Endothelial cell of hepatic sinusoid (primary cell): ENCODE results near the gene CPT1C.

Experiments used
- in situ Hi-C: cut with HindIII; loops from 2 replicates; pipeline ENCODE4 v1.10.0; 2017; ENCODE audit warnings: low sequenced_read_pairs

The CPT1C gene

DNA sequence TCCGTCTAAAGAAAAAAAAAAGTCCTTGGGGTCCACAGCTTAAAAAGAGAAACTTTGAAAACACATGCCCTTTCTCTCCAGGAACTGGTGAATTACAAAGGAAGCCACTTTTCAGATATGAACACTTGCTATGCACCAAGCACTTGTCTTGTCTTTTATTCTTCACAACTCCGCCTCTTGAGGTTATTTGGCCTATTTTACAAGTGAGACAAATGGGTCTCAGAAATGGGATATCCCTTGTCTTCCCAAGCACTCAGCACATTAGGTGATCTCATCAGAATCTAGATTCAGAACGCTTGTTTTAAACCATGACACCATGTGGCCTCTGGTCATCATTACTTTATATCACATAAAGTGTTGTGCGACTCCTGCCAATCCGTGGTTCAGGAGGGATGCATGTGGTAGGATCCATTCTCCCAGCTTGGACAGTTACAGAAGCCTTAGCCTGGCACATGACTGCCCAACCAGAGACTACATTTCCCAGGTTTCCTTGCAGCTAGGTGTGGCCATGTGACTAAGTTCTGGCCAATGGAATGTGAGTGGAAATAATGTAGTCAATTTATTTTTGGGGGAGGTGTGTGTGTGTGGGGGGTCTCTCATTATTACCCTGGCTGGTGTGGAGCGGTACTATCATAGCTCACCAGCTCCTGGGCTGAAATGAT, 58.3 kb downstream of the CPT1C start:
- in situ Hi-C loops: no loop called here

- in situ Hi-C loops: loop anchor here (5.0 kb wide), 1 partner anchor 103 kb away; the partner anchor contains the start of gene PTOV1
These were observed 58.9 kb downstream of the CPT1C start for GRCh38 chr19:49749771-49750170.

DNA sequence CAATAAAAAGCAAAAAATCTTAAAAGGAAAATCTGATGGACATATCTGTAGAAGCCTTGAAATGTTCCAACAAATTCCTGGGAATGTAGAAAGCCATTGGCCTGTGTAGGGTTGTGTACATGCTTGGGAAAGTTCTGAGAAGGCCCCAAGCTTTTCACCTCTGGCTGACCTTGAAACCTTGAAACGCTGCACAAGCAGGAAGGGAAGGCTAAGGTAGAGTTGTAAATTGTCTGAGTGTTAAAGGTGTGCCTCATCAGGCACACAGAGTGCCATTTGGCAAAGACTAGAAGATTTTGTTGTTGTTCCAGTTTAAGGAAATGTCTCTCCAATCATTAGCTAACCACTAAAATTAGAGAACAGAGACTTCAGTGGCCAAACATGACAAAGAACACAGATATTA, 61.8 kb downstream of the CPT1C start:
- in situ Hi-C loops: loop anchor here (5.0 kb wide), 1 partner anchor 100 kb away; the partner anchor contains the start of gene PTOV1

DNA sequence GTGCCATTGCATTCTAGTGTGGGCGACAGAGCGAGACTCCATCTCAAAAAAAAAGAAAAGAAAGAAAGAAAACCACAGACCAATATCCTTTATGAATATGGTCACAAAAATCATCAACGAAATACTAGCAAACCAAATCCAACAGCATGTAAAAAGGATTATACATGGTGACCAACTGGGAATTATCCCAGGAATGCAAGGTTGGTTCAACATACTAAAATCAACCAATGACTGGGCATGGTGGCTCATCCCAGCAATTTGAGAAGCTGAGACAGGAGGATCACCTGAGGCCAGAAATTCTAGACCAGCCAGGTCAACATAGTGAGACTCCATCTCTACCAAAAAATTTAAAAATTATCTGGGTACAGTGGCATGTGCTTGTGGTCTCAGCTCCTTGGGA, 65.0 kb downstream of the CPT1C start:
- in situ Hi-C loops: no loop called here

DNA sequence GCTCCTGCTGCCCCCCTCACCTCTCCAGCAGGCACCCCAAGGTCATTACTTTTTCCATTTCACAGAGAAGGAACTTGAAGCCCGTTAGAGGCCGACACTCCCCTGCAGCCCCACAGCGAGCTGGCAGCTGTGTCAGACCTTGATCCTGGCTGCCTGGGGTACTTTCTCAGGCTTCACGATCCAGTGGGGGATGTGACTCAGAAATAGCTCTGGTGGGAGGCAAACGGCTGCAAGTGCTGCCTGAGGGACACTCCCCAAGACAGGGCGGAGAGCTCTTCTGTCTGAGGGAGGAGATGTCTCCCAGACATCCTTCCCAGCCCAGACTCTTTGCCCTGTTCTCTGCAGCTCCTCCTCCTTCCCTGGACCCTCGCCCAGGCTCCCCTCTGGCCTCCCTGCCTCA, 67.4 kb downstream of the CPT1C start:
- in situ Hi-C loops: no loop called here

- in situ Hi-C loops: no loop called here
These were observed 70.3 kb downstream of the CPT1C start for GRCh38 chr19:49761249-49761624.

- in situ Hi-C loops: no loop called here
These were observed 70.9 kb downstream of the CPT1C start for GRCh38 chr19:49761625-49762311.

GRCh38 chr19:49763230-49763629, 72.3 kb downstream of the CPT1C start, which contains the start of gene TSKS:
TSKS (minus strand) TSS chr19:49763306; CDS start chr19:49763247, 59 bp downstream.
- in situ Hi-C loops: no loop called here
